Psoas muscle (tissue), 7 donors: ENCODE data around the gene AGO1. TPM values are rescaled to one million over a fixed set of nuclear protein-coding genes. Genes with fewer than 3 reads are reported as not detected.

Experiments
- polyA plus RNA-seq, 3 donors: library from polyadenylated mRNA; stranded (reverse); fragments of 200-250 nt; gene quantifications; one replicate each; pipeline ENCODE4 v1.2.3, GENCODE V29; 2013
- total RNA-seq, 4 donors: library from RNA; stranded (reverse); fragmentation: NEBNext Ultra II Directional in 2 of 4; extraction: Animal tissue kit (Norgen Biotek cat#: 25700) in 2 of 4; gene quantifications; one replicate each; pipeline versions ENCODE4 v1.2.1 to v1.2.4, GENCODE V29; 2021 to 2023
- donor health status: healthy with polysubstance abuse.
- donor health status: DM: no; HTN: no; CAD: no; lungs with moderate emphysema.
- donor health status: Bipolar disorder and iron deficiency.
- donor health status: healthy.
- donor health status: DM: no; HTN: no; CAD: no.
- donor health status: DM: no; HTN: no; CAD: no.
- donor health status: DM: yes; HTN: yes; CAD: no.

Gene AGO1
- total and polyA plus RNA-seq, 7 donors, result 2.2 to 16.3 (median 9.8) TPM

Other genes with a start within 250 kb of the AGO1 start
- 10 to 100 TPM; 38.6 to 95.1 (median 67.5) TPM for gene PSMB2, start 241.7 kb upstream of the AGO1 start, total RNA-seq
- gene PSMB2, start 241.7 kb upstream of the AGO1 start, polyA plus RNA-seq, result 100 to 1,000 TPM in 1 of 3 donors, 10 to 100 TPM in 2; 54.1 to 117 (median 94.5) TPM
- gene C1orf216, start 164.3 kb upstream of the AGO1 start, total RNA-seq, result 10 to 100 TPM; 11.4 to 16.1 (median 14.1) TPM
- gene C1orf216, start 164.3 kb upstream of the AGO1 start, polyA plus RNA-seq, result 10 to 100 TPM in 2 of 3 donors, 1 to 10 TPM in 1; 8.8 to 24.2 (median 21.1) TPM
- under 1 TPM in 3 of 4 donors, not detected in 1; 0.14 to 0.34 (median 0.15) TPM for gene CLSPN, start 113.2 kb upstream of the AGO1 start, total RNA-seq
- under 1 TPM in 2 of 3 donors, not detected in 1; 0.08 to 0.34 TPM for gene CLSPN, start 113.2 kb upstream of the AGO1 start, polyA plus RNA-seq
- gene AGO4, start 75.2 kb upstream of the AGO1 start, total RNA-seq, result 10 to 100 TPM; 13.9 to 27.4 (median 17.2) TPM
- 10 to 100 TPM in 1 of 3 donors, 1 to 10 TPM in 2; 3.5 to 13.3 (median 6.7) TPM for gene AGO4, start 75.2 kb upstream of the AGO1 start, polyA plus RNA-seq
- 10 to 100 TPM; 10.4 to 17.6 (median 17.1) TPM for gene AGO3, start 47.9 kb downstream of the AGO1 start, total RNA-seq
- gene AGO3, start 47.9 kb downstream of the AGO1 start, polyA plus RNA-seq, result 1 to 10 TPM; 2.2 to 8.9 (median 6.9) TPM
- not detected for gene TEKT2, start 200.9 kb downstream of the AGO1 start, total RNA-seq
- gene TEKT2, start 200.9 kb downstream of the AGO1 start, polyA plus RNA-seq, result under 1 TPM in 2 of 3 donors, not detected in 1; 0.03 to 0.04 TPM
- 10 to 100 TPM; 20.5 to 40.2 (median 28.8) TPM for gene ADPRS, start 205.7 kb downstream of the AGO1 start, total RNA-seq
- gene ADPRS, start 205.7 kb downstream of the AGO1 start, polyA plus RNA-seq, result 10 to 100 TPM; 41.4 to 56.4 (median 45.3) TPM
- gene COL8A2, start 242.0 kb downstream of the AGO1 start, total RNA-seq, result under 1 TPM; 0.15 to 0.41 (median 0.30) TPM
- gene COL8A2, start 242.0 kb downstream of the AGO1 start, polyA plus RNA-seq, result under 1 TPM; 0.06 to 0.12 (median 0.10) TPM